Fibroblast of mammary gland (primary cell): ENCODE measurements around the gene BCL2.

Experiments used
- DNase-seq: peaks from one replicate; pipeline ENCODE4 v3.0.0-alpha.2; 2010; ENCODE audit warnings: low read depth
- H3K4me3 ChIP-seq: 2 replicates; pipeline ENCODE4 v1.5.1; 2011; ENCODE audit warnings: low read depth, mild to moderate bottlenecking, low read length, moderate library complexity; ENCODE audit not compliant: control insufficient read depth
- CTCF ChIP-seq: conservative IDR thresholded peaks from 2 replicates; pipeline ENCODE4 v1.5.1; 2011; ENCODE audit warnings: low read depth, low read length, inconsistent platforms; ENCODE audit not compliant: control insufficient read depth, insufficient read depth

Gene BCL2

DNA sequence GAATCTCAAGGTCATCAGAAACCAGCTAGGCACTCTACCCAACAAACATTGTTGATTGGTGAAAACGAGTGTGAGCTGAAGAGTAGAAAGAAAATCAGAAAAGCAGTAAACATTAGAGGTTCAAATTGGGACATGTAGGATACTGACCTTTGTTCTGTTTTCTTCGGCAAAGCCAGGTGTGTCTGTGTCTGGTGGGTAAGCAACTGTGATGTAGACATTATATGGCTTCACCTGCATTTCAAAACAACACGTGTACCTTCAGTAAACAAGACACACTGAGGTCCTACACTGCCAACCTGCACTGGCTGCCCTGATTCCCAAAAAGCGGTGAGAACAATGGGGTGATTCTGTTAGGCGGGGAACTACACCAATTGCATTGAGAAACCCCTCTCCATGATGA is 24.7 kb upstream of the BCL2 start:
- DNase-seq: no peak
- no peak overlapping the region for H3K4me3 ChIP-seq
- no peak for TF ChIP-seq CTCF

DNA sequence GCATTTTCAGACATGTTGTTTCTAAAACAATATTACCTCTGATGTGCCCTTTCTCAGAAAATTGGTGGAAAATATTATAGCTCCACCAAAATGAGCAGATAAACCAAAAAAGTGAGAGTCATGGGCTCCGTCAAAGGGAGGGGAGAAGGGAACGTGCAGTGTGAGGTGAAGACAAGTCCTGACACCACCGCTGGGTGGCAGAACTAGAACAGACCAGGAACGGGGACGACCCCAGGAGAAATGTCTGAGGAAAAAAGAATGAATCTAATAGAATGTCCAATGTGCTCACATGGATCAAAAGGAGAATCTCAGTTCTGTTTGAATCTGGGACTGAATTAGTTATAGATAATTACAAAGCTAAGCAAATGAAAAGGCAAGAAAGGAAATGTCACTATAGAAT is 22.6 kb upstream of the BCL2 start:
- TF ChIP-seq CTCF: peak; percentile 47
- peak; percentile 45 for DNase-seq
- H3K4me3 ChIP-seq: no peak overlapping the region

- DNase-seq: peak; percentile 58
- peak; percentile 50 for TF ChIP-seq CTCF
These were observed 20.4 kb upstream of the BCL2 start for GRCh38 chr18:63339920-63340484.

GRCh38 chr18:63336366-63337099 is 17.0 kb upstream of the BCL2 start:
- TF ChIP-seq CTCF: no peak
- no peak overlapping the region for H3K4me3 ChIP-seq
- DNase-seq: peak; percentile 97

More at GRCh38 chr18:63339920-63340484, 20.4 kb upstream of the BCL2 start:
- H3K4me3 ChIP-seq: no peak overlapping the region

GRCh38 chr18:63331105-63331504 is 11.5 kb upstream of the BCL2 start:
- no peak for DNase-seq
- no peak overlapping the region for H3K4me3 ChIP-seq
- TF ChIP-seq CTCF: no peak

GRCh38 chr18:63329431-63330145 is 10.0 kb upstream of the BCL2 start:
- no peak overlapping the region for H3K4me3 ChIP-seq
- TF ChIP-seq CTCF: no peak
- no peak for DNase-seq
